ENCODE results near the gene CDC42EP5.

The CDC42EP5 gene

DNA sequence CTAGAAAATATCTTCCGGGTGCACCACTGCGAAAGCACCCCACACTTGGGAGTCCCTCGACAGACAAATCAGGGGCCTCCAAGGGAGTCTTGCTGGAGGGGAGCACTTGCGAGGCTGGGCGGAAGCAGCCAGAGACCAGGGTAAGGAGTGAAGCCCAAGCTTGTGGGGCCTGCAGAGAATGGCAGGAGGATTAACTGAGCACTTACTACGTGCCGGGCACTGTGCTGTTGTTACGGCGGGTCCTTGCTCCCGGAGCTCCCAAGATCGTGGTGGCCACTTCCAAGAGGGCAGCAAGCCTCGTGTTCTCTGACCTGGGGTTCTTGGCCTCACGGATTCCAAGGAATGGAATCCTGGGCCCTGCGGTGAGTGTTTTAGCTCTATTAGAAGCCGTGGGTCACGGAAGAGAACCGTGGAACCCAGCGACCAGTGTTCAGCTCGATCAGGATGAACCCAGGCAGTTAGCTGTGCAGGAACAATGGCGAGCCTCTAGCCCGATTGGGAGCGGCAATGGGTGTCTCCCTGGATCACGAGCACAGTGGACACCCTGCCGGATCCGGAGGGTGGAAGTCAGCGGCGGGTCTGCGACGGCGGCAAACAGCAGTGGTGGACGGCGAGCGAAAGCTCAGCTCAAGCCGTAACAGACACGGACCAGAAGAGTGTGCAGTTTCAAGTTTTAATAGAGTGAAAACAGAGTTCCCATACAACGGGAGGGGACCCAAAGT, 48.3 kb downstream of the CDC42EP5 start:
- DNase-seq: no peak

DNA sequence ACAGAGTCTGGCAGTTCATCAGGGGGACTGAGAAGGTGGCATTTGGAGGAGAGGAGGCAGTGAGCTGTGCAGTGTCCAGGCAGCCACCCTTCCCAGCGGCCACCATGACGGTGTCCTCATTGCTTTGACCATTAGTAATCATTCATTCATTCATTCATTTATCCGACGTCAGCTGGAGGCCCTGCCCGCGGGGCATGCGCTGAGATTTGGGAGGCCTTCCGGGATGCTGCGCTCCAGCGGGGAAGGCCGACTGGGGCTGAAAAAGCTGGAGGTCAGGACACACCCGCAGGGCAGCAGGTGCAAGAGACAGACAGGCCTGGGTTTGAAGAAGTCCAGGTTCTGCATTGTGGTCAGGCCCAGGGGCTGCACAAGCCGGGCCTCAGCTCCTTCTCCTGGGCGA, 48.9 kb downstream of the CDC42EP5 start:
- DNase-seq: no peak

DNA sequence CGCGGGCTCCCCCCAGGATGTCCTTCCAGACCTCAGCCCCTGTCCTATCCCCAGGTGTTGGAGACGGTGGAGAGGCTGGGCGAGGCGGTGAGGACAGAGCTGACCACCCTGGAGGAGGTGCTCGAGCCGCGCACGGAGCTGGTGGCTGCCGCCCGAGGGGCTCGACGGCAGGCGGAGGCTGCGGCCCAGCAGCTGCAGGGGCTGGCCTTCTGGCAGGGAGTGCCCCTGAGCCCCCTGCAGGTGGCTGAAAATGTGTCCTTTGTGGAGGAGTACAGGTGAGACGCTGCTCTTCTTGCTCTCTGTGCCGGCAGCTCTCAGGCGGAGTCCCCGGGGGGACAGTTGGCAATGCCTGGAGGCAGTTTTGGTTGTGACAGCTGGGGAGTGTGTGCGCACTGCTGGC, 51.0 kb downstream of the CDC42EP5 start:
- DNase-seq: no peak

DNA sequence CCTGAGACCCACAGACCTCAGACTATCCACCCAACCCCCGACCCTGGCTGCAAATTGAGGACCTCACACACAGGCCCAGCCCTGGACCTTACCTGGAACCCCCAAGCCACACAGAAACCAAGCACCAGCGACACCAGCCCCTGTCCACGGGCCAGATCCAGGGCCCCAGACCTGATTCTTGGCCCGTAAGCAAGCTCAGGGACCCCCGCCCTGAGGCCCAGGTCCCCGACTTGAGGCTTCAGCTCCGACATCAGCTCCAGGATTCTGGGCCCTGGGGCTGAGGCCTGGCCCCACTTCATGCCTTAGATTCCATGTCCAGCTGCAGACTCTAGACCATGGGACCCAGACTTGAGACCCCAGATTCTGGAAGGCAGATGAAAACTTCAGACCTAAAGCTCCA, 51.6 kb downstream of the CDC42EP5 start:
- no peak for DNase-seq

DNA sequence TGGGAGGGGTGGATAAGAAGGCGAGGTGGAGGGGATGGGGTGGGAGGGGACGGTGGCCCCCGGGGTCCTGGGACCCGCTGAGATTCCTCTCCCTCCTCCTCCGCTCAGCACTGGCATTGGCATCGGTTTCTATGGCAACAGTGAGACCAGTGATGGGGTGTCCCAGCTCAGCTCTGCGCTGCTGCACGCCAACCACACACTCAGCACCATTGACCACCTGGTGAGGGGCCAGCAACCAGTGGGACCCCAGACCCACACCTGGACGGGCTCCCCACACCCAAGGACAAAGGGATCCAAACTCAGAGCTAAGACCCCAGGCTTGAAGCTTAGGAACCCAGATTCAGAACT, 52.0 kb downstream of the CDC42EP5 start:
- no peak for DNase-seq

DNA sequence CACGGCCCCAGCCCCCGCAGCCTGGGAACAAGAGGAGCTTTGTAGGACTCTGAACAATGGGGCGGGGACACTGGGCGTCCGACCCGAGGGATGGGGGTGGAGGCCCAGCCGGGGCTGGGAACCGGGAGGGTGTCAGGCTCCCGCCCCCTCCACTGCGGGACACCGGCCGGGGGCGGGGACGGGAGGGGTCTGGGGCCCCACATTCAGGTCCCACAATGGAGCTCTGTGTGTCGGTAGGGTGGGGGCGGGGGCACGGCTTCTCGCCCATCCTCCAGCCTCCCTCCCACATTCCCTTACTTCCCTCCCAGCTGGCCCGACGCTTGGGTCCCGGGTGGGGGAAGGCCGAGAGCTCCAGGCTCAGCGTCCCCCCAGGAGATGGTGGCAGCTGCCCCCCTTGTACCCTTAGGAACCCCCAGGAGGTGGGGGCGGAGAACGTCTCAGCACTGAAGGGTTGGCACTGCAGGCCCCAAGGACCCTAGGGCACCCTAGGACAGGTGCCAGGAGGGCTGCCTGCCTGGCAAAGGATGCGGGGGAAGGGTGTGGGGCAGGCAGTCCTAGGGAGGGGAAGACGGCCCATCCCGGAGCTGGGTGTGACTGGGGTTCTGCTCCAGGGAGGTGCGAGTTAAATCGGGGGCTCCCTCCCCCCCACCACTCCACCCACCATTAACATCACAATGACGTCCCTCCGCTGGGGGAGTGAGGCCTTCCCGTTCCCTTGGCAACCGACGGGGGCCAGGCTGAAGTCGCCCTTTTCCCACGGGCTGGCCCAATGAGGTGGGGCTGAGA, 52.5 kb downstream of the CDC42EP5 start:
- no peak for DNase-seq

DNA sequence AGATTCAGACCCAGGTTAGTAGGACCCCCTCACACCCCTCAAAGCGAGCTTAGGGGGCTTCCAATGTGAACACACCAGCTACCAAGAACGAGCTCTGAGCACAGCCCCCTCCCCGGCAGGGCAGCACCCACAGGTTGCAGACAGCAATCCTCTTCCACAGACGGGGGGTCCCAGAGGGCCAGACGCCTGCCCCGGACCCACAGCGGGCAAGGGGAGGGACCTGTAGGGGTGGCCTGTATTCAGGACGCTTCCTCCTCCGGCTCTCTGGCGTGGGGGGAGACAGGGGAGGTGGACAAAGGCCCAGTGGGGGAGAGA, 53.1 kb downstream of the CDC42EP5 start:
- no peak for DNase-seq

DNA sequence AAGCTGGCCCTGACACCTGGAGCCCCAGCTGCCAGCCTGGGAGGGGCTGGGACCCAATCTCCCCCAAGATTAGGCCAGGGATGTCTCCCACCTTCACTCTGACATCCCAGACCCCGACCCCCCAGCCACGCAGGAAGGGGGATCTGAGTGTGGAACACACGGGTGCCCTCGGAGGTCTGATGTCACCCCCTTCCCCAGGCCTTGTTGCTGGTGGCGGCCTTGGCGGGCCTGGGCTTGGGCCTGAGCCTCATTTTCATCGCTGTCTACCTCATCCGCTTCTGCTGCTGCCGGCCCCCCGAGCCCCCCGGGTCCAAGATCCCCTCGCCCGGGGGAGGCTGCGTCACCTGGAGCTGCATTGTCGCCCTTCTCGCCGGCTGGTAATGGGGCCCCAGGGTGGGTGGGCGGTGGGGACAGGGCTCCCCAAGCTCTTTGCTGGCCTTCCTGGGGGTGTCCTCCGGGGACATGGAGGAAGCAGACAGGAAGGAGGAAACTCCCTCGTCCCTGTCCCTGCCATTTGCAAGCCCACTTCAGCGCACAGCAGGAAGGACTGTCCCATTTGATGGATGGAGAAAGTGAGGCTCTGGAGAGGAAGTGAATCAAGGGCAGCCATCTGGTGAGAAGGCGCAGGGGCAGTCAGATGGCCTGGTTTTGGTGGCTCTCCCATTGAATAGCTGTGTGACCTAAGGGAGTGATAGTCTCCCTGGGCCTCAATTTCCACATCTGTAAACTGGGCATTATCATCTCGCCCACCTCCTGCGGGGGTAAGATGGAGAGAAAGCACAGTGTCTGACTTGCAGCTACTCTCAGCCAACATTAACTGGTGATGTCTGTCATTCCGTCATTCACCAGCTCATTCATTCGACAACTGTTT, 53.9 kb downstream of the CDC42EP5 start:
- no peak for DNase-seq

DNA sequence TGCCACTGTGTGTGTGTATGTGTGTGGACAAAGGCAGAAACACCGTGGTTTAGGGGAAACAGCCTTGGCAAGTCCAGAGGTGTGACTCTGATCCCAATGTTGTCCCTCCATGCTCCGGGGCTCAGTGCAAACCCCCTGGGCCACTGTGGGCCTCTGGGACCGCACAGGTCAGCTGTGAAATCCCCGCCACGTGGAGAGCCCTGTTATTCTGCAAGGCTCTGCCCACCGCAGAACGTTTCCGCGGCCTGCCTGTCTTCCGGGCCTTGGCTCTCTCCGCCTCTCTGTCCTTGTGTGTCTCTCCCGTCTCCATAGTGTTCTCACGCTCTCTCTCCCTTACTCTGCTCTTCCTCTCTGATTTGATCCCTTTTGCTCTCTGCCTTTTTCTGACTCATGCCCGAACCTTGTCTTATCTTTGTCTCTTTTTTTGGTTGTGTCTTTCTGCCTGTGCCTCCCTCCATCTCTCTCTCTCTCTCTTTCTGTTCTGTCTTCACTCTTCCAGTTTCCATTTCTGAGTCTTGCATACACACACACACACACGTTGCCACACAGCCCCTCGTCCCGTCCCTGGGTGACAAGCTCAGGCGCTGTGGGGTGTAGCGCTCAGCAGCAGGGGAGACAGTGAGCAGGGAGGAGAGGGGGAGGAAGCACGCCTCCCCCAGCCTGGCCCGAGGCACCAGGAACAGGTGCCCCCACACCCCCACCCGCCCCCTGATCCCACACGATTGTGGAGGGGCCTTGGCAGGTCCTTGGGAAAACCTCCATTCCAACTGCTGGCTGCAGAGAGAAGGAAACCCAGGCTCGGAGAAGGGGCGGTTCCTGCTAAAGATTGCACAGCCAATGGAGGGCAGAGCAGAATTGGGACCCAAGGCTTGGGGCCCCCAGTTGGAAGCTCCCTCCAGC, 54.8 kb downstream of the CDC42EP5 start:
- DNase-seq: peak; percentile 81

DNA sequence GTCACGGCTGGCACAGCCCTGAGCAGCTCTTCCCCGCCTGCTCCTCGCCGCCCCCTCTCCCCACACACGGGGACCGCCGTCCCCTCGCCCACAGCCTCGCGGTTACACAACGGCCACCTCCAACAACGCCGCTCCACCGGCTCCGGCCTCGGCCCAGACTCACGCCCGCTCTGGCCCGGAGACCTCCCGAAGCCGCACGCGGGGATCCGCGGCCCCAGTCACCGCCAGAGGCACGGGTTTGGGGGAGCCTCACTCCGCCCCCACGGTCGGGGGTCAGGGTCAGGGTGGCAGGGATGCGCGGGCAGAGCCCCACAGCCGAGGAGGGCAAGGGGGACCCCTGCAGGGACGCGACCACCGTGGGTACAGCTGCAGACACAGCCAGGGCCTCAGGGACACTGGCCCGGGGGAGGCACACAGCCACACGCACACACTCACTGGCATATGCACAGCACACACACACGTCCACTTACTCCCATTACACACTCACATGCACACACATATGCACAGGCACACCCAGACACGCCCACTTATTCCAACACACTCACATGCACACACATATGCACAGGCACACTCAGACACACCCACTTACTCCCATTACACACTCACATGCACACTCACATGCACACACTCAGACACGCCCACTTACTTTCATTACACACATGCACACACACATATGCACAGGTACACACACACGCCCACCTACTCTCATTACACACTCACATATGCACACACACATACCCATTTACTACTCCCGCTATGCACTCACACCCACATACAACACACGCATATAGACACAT, 56.2 kb downstream of the CDC42EP5 start:
- no peak for DNase-seq

DNA sequence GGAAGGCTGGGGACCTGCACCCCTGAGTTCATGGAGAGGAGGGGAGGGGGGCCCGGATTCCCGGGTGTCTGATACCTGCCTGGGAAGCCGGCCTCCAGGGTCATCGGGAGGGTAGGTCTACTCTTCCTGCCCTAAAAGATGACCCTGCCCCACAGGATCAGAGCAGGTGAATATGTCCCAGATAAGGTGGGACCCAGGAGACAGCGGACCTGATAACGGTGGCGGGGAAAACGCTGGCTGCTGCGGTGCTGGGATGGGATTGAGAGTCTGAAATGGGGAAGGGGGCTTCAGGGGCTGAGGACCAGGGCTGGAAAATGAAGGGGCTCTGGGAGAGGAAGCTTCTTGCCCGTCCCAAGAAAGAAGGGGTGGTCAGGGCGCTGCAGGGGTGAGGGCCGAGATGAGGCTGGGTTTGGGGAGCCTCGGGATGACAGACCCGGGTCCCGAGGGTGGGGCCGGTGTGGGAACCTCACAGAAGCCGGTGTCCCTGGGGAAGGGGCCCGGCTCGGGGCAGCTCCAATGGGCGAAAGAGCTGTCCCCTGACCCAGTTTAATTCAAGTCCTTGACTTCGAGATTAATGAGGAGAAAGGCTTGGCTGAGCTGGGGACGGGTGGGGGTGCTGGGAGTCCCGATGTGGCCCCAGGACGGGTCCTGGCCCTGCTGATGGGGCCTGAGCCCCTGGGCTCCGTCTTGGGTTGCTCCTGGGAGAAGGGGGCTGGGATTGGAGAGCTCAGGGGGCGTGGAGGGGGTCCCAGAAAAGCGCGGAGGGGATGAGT, 57.0 kb downstream of the CDC42EP5 start:
- no peak for DNase-seq

DNA sequence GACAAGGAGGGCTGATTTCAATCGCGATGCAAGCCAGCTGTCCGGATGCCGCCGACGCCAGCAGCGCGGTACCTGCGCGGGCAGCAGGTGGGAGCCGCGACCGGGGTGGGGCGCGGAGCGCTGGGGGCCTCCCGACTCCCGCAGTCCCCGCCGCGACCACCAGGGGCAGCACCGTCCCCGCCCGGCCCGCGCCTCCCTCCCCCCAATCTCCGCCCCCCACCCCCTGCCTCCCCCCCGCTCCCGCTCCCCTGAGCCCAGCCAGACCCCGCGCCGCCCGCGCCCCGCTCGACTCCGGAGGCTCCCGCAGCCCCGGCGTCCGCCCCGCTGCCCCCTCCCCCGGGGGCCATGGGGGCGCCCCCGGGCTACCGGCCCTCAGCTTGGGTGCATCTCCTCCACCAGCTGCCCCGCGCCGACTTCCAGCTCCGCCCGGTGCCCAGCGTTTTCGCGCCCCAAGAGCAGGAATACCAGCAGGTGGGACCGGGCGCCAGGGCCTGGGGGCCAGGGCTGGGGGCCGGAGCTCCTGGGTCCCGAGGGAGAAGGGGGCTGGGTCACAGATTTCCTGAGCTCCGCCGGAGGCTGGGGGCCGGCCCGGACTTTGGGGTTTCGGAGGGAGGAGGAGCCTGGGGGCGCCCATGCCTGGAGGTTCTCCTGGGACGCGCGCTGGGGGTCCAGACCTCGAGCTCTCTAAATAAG, 57.7 kb downstream of the CDC42EP5 start, which contains the start of gene TTYH1:
TTYH1 (plus strand) TSS at position 257 of the 693 bp plus-strand sequence; CDS start at position 346, 89 bp downstream.
- DNase-seq: no peak
